ENCODE results near the gene SART3.

The SART3 gene

GRCh38 chr12:108560752-108561719 lies at the start of gene SART3:
SART3 (minus strand) TSS chr12:108561173; CDS start chr12:108561154, 19 bp downstream.
- peak; percentile 91 for DNase-seq

- DNase-seq, result no peak
Observed at GRCh38 chr12:108610336-108610815, 49.4 kb upstream of the SART3 start.

- DNase-seq, result no peak
Observed at GRCh38 chr12:108609537-108610335, 48.8 kb upstream of the SART3 start.

- DNase-seq, result no peak
Observed at GRCh38 chr12:108608616-108609015, 47.6 kb upstream of the SART3 start.

GRCh38 chr12:108607981-108608600 lies 47.1 kb upstream of the SART3 start:
- no peak for DNase-seq

- DNase-seq, result no peak
Observed at GRCh38 chr12:108606492-108606891, 45.5 kb upstream of the SART3 start.

- no peak for DNase-seq
Observed at GRCh38 chr12:108605690-108606406, 44.9 kb upstream of the SART3 start.

GRCh38 chr12:108605000-108605689 lies 44.2 kb upstream of the SART3 start:
- DNase-seq, result no peak

GRCh38 chr12:108604208-108604941 lies 43.4 kb upstream of the SART3 start:
- DNase-seq, result no peak

- DNase-seq, result no peak
Observed at GRCh38 chr12:108603743-108604142, 42.8 kb upstream of the SART3 start.

GRCh38 chr12:108602976-108603704 lies 42.2 kb upstream of the SART3 start:
- DNase-seq, result no peak

GRCh38 chr12:108602209-108602705 lies 41.3 kb upstream of the SART3 start:
- DNase-seq, result no peak

GRCh38 chr12:108600702-108601007 lies 39.7 kb upstream of the SART3 start:
- DNase-seq, result no peak

GRCh38 chr12:108599948-108600701 lies 39.2 kb upstream of the SART3 start:
- no peak for DNase-seq

GRCh38 chr12:108599541-108599940 lies 38.6 kb upstream of the SART3 start:
- no peak for DNase-seq

GRCh38 chr12:108598553-108599250 lies 37.7 kb upstream of the SART3 start:
- no peak for DNase-seq

GRCh38 chr12:108597559-108598471 lies 36.8 kb upstream of the SART3 start, which contains the start of gene TMEM119:
TMEM119 (minus strand) TSS chr12:108598084; CDS start chr12:108592383, 5,701 bp downstream.
- DNase-seq, result no peak

Measured in KG1 (cell line).